ENCODE data around the gene CCDC149.

CCDC149 gene

GRCh38 chr4:24843096-24843495, 69.7 kb downstream of the CCDC149 start:
- no peak for DNase-seq

DNA sequence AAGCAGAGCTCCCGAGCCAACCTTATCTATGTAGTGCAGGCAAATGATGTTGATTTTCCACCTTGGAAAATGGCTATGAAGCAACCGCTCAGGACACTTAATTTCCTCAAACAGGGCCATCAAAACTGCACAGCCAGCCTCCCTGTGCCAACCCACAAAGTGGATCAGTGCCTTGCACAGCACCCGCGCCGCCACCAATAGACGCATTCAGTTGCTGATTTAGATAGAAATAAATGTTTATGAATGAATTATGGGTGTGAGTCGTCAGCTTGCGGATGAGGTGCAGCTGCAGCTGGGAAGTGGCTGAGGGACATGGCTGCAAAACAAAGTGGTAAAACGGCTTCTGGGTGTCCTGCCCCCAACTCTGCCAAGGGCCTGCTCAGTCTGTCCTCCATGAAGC, 70.5 kb downstream of the CCDC149 start:
- peak in 3 of 56 donors; percentile 6 to 18 (median 10) for DNase-seq

GRCh38 chr4:24840826-24841543, 71.9 kb downstream of the CCDC149 start:
- DNase-seq, result no peak

GRCh38 chr4:24840362-24840761, 72.5 kb downstream of the CCDC149 start:
- DNase-seq, result no peak

GRCh38 chr4:24837781-24838180, 75.1 kb downstream of the CCDC149 start:
- DNase-seq, result no peak

DNA sequence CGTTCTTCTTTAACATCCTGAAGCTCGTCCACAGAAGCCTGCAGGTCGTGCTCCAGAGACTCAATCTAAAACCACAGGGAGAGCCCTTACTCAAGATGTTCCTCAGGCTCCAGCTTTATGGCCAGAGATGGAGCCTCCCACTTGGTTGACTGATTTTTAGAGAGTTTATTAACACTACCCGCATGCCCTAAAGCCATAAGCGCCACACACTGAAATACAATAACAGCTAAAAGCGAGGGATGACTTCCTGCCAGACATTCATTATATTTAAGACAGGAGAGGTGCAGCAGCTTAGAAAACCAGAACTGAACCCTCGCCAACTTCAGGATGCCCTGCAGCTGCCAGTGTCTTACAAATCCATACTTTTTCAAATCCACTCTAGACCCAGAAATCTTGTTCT, 75.5 kb downstream of the CCDC149 start:
- no peak for DNase-seq

GRCh38 chr4:24836661-24837242, 76.1 kb downstream of the CCDC149 start:
- no peak for DNase-seq

DNA sequence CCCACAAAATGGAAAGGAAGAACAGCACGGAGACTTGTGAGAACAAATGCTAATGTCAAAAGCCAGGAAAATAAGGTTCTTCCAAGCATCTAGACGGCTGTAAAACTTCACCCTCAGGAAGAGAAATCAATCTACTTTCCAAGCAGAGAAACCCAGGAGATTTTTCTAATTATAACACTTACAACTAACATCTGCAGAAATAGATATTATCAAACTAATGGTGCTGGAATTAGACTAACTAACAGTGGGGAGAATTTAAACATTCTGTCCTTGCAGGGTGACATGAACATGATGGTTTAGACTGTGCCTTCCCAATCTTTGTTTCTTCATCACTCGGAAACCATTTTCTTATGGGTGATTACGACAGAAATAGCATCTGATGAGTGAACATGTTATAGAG, 77.1 kb downstream of the CCDC149 start:
- DNase-seq, result no peak

DNA sequence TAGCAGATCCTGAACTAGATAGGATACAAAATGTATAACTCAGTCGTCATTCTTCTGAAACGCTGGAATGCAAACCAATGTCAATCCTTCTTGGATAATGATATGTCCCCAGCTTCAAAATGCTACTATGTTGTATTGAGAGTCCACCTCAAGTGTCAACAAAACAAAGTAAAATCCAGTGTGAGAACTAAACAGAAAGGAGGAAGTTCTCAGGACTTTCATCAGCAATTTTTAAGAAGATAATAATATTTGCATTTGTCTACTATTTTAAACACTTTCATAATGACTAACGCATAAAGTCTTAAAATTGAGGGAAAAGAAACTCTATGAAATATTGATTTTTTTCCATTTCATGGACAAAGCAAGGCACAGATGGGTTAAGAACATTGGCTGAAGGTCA, 81.2 kb downstream of the CCDC149 start:
- DNase-seq, result no peak

- DNase-seq, result no peak
Measured at GRCh38 chr4:24824720-24825119, 88.1 kb downstream of the CCDC149 start.

GRCh38 chr4:24820541-24820940, 92.3 kb downstream of the CCDC149 start:
- no peak for DNase-seq

GRCh38 chr4:24816797-24817196, 96.0 kb downstream of the CCDC149 start:
- peak in 24 of 56 donors; percentile 5 to 67 (median 24) for DNase-seq

DNA sequence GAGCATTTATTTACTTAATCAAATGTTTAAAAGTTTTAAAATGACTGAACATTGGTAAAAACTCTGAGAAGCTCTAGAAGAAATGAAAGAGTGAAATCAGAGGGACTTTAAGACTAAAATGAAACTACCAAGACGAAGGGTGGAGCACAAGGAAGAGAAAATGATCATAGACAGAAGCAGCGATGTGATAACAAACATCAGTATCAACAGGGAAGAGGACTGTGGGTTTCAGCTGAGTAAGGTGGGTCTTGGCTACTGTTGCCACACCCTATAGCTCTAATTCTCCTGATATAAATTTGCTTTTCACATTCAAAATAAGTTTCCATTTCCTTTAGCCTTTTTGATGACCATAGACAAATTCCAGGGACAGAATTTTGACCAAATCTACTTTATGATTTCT, 99.1 kb downstream of the CCDC149 start:
- DNase-seq, result no peak

DNA sequence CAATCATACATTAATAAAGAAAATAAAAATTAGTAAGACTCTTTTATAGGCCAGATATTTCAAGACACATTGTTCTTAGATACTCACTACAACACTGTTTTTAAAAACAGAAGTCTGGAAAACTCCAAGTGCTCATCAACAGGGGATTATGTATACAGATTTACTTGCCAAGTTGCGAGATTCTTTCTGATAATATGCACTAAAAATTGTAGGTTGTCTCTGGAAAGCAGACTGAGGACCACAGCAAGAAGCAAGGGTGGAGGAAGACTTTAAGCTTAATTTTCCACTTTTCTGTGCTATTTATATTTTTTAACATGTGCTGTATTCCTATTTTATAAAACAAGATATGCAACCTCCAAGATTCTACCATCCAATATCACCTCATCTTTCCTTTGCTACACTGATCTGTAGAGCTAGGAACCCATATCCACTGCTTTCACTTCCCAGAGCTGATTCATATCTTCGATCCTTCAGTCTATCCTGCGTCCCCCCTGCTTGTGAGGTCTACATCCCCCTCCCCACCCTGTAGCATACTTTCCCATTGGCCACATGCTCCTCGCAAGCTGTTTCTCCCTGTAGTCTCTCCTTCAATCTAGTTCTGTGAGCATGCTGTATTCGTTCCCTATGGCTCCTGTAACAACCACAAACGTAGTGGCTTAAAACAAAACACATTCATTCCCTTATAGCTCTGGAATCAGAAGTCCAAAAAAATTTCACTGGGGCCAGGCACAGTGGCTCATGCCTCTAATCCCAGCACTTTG, 101.8 kb downstream of the CCDC149 start:
- no peak for DNase-seq

- no peak for DNase-seq
Measured at GRCh38 chr4:24809815-24810405, 102.9 kb downstream of the CCDC149 start.

DNA sequence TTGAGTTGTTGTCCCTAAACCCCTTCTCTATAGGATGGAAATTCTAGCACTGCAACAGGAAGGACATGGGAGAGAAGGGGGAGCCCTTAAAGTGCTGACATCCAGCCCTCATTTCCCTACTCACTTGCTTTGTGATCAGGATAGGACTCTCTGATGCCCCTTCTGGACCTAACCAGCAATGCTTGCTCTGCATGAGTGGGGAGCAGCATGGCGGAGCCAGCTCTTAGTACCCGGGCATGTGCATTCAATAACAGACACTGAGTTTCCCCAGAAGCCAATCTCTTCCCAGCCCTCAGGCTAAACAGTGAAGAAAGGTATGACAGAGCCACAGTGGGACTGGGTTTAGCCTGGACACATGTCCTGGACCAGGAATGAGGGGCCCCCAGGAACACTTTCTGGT, 103.5 kb downstream of the CCDC149 start:
- no peak for DNase-seq

DNA sequence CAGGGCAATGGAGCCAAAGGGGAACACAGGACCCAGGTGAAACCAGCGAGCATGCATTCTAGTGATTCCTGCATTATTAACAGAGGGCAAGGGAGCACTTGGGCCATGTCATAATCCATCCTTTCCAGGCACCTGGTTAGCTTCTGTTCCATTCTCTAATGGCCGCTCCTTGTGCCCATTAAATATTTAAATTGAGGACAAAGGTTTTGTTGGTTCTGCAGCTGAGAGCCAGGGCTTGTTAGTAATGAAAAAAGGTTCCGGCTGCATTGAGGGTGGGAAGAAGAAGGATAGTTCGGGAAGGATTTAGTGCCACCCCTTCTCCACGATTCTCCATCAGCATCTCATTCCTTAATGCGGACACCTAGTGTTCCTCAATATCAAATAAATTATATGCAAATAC, 103.9 kb downstream of the CCDC149 start:
- no peak for DNase-seq

DNA sequence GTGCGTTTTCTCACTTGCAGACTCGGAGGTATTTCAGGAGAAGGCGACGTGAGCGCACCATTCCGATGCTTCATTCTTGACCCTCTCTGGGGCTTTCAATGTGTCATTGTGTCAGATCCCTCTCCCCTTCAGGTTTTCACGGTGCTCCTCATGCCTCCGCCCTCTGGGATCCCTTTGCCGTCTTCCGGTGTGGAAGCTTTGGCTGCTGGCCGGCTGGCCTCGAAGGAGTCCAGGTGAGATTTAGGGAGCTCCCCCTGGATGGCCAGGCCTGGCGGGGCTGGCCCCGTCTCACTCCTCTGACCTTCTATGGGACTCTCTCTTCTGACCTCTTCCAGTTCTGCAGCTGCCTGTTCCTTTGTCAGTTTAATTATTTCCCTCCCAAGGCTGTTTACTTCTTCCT, 104.6 kb downstream of the CCDC149 start:
- DNase-seq, result no peak

- DNase-seq, result no peak
Measured at GRCh38 chr4:24807611-24808010, 105.2 kb downstream of the CCDC149 start.

DNA sequence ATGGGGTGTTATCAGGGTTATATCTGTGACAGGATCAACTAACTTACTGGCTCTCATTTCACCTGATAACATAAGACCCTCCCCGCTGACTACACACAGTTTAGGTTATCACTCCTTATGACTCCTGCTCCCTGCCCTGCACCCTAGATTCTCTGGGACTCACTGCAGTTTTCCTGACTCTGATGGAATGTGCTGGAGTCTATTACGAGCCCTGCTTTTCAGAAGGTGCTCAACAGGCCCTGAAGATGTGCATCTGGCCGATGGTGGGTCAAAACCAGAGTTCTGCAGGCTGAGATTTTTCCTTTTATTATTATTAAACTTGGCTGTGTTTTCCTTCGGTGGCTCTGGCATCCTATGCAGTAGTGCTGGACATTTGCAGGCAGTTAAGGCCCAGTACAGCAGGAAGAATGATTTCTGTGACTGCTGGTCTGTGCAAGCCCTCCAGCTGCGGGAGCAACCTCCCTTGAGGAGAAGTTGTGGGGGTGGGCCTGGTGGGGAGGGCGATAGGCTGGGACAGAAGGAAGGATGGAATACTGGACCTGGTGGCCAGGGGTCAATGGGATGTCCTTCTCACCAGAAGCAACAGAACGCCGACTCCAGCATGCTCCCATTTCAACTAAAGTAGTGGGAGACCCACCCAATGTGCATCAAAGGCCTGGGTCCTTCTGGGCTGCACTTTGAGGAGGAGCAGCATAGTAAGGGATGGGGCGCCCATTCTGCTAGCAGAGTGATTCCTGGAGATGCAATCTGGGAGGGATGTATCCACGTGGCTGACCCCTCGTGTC, 106.4 kb downstream of the CCDC149 start:
- DNase-seq, result no peak

GRCh38 chr4:24805566-24805965, 107.3 kb downstream of the CCDC149 start:
- DNase-seq, result no peak
